Measurements from ENCODE around the gene PSG6. TPM values are rescaled to one million over a fixed set of nuclear protein-coding genes. Genes with fewer than 3 reads are reported as not detected.
"Not testable (repeated sequence)": the region's sequence is repeated elsewhere in the genome, so short reads cannot be mapped to it uniquely, and the experiment has no call there.

The PSG6 gene
- total RNA-seq, 1 experiment from 2014 or later = not detected

DNA sequence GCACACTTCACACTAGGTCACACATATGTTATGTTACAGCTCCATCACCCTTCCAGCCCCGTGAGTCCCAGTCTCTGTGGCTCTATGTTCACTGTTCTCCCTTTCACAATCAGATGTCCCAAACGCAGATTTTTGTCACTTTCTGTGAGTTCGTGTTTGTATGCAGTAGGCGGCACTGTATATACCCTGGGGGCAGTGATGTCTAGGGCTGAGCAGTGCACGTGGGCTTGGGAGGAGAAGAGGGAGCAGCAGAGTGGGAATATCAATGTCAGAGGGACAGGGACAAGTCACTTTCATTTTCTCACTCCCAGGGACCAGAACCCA is 60.2 kb downstream of the PSG6 start:
- Histone ChIP-seq H3K9me2 (ENCODE audit: insufficient read depth) (no peaks in the 10 kb centered on the region), H3K4me2 (no peak overlapping the region), H3K79me2 (ENCODE audit: low read depth) (no peaks in the 10 kb centered on the region), H3K4me3 (no peak overlapping the region), H2AFZ (no peak overlapping the region), H3K4me1 (replicated peaks; ENCODE audit: insufficient read depth) (peaks cover 14% of the 10 kb centered on the region), H3K36me3 (ENCODE audit: low read depth) (no peaks in the 10 kb centered on the region), H3K27me3 (ENCODE audit: insufficient read depth, low read depth) (no peaks in the 10 kb centered on the region), H3K9me3 (ENCODE audit: insufficient read depth, low read depth) (no peaks in the 10 kb centered on the region), H3F3A (ENCODE audit: insufficient read depth, low read depth) (peaks cover 5% of the 10 kb centered on the region), H3K27ac (no peak overlapping the region), H4K20me1 (ENCODE audit: insufficient read depth) (no peaks in the 10 kb centered on the region)
- TF ChIP-seq, protein P1, sequence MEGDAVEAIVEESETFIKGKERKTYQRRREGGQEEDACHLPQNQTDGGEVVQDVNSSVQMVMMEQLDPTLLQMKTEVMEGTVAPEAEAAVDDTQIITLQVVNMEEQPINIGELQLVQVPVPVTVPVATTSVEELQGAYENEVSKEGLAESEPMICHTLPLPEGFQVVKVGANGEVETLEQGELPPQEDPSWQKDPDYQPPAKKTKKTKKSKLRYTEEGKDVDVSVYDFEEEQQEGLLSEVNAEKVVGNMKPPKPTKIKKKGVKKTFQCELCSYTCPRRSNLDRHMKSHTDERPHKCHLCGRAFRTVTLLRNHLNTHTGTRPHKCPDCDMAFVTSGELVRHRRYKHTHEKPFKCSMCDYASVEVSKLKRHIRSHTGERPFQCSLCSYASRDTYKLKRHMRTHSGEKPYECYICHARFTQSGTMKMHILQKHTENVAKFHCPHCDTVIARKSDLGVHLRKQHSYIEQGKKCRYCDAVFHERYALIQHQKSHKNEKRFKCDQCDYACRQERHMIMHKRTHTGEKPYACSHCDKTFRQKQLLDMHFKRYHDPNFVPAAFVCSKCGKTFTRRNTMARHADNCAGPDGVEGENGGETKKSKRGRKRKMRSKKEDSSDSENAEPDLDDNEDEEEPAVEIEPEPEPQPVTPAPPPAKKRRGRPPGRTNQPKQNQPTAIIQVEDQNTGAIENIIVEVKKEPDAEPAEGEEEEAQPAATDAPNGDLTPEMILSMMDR (conservative IDR thresholded peaks at IDR 0.05) = peak; percentile 14; the same call in 1 of the 2 replicates
- TF ChIP-seq EZH2 (IDR thresholded peaks at IDR 0.05; ENCODE audit: low read depth) = no peak
- CTCF ChIA-PET = no interaction called here
- intact Hi-C loops (cut with micrococcal nuclease; ENCODE audit: unreplicated experiment) = no loop called here
- DNase-seq = no peak
- POLR2A ChIA-PET (ENCODE audit: unreplicated experiment) = no interaction called here
- no TSS peak for BruUV-seq (replicated peaks)

- POLR2A ChIA-PET (ENCODE audit: unreplicated experiment); CTCF ChIA-PET: not testable (repeated sequence)
These were observed 60.7 kb downstream of the PSG6 start for GRCh38 chr19:42856866-42857543.

GRCh38 chr19:42854745-42855144 is 62.9 kb downstream of the PSG6 start:
- H4K20me1 ChIP-seq (ENCODE audit: insufficient read depth); POLR2A ChIA-PET (ENCODE audit: unreplicated experiment); H3K9me2 ChIP-seq (ENCODE audit: insufficient read depth); H3K27me3 ChIP-seq (ENCODE audit: insufficient read depth, low read depth); intact Hi-C loops (cut with micrococcal nuclease; ENCODE audit: unreplicated experiment); CTCF ChIA-PET; H3K36me3 ChIP-seq (ENCODE audit: low read depth); H3K27ac ChIP-seq; H3K4me3 ChIP-seq; DNase-seq; H2AFZ ChIP-seq; H3K9me3 ChIP-seq (ENCODE audit: insufficient read depth, low read depth); H3K4me2 ChIP-seq; BruUV-seq (replicated peaks); H3K79me2 ChIP-seq (ENCODE audit: low read depth): not testable (repeated sequence)
- Histone ChIP-seq H3F3A (ENCODE audit: insufficient read depth, low read depth) (peaks cover 29% of the 10 kb centered on the region), H3K4me1 (replicated peaks; ENCODE audit: insufficient read depth) (peaks cover 41% of the 10 kb centered on the region)

More at GRCh38 chr19:42856866-42857543, 60.7 kb downstream of the PSG6 start:
- DNase-seq = peak in 1 of 2 experiments; percentile 48
- TF ChIP-seq, protein P1 (conservative IDR thresholded peaks at IDR 0.05) = peak; percentile 89
- H3K4me3 ChIP-seq; BruUV-seq (replicated peaks); H3K9me2 ChIP-seq (ENCODE audit: insufficient read depth); H3F3A ChIP-seq (ENCODE audit: insufficient read depth, low read depth); H3K36me3 ChIP-seq (ENCODE audit: low read depth); H2AFZ ChIP-seq; H3K9me3 ChIP-seq (ENCODE audit: insufficient read depth, low read depth); H4K20me1 ChIP-seq (ENCODE audit: insufficient read depth); H3K79me2 ChIP-seq (ENCODE audit: low read depth); H3K27ac ChIP-seq; H3K27me3 ChIP-seq (ENCODE audit: insufficient read depth, low read depth); H3K4me2 ChIP-seq; intact Hi-C loops (cut with micrococcal nuclease; ENCODE audit: unreplicated experiment): not testable (repeated sequence)
- H3K4me1 ChIP-seq (replicated peaks; ENCODE audit: insufficient read depth) = peaks cover 19% of the 10 kb centered on the region

GRCh38 chr19:42853231-42853630 is 64.5 kb downstream of the PSG6 start:
- intact Hi-C loops (cut with micrococcal nuclease; ENCODE audit: unreplicated experiment) = not testable (repeated sequence)

DNA sequence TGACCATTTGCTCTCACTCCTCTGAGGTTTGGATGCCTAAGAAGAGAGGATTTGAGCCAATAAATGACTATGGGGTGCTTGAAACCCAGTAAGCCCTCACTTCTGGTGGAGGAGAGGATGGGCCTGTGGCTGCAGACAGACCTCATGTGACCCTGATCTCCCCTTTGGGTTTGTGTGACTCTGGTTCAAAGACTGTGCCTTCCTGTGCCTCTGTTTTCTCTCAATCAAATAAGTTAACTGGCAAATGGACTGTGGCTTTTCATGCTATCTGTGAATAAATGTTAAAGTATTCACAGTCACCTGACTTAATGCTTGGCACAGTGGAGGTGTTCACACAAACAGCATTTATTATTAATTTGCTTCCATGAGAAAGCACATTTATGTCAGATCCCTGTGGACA is 64.9 kb downstream of the PSG6 start:
- H3K36me3 ChIP-seq (ENCODE audit: low read depth); BruUV-seq (replicated peaks); CTCF ChIA-PET; H3K4me3 ChIP-seq; H3K79me2 ChIP-seq (ENCODE audit: low read depth); H3K27me3 ChIP-seq (ENCODE audit: insufficient read depth, low read depth); H4K20me1 ChIP-seq (ENCODE audit: insufficient read depth); H3K9me3 ChIP-seq (ENCODE audit: insufficient read depth, low read depth); H3K9me2 ChIP-seq (ENCODE audit: insufficient read depth); H2AFZ ChIP-seq; DNase-seq; POLR2A ChIA-PET (ENCODE audit: unreplicated experiment); intact Hi-C loops (cut with micrococcal nuclease; ENCODE audit: unreplicated experiment): not testable (repeated sequence)
- Histone ChIP-seq H3K4me2 (peak overlapping the region; percentile 66), H3K4me1 (replicated peaks; ENCODE audit: insufficient read depth) (peaks cover 47% of the 10 kb centered on the region), H3F3A (ENCODE audit: insufficient read depth, low read depth) (peaks cover 29% of the 10 kb centered on the region), H3K27ac (peak overlapping the region; percentile 96)

More at GRCh38 chr19:42853231-42853630, 64.5 kb downstream of the PSG6 start:
- H3K9me2 ChIP-seq (ENCODE audit: insufficient read depth); H3K9me3 ChIP-seq (ENCODE audit: insufficient read depth, low read depth); H3K27me3 ChIP-seq (ENCODE audit: insufficient read depth, low read depth); POLR2A ChIA-PET (ENCODE audit: unreplicated experiment); H4K20me1 ChIP-seq (ENCODE audit: insufficient read depth); BruUV-seq (replicated peaks); H3K36me3 ChIP-seq (ENCODE audit: low read depth); H3K4me3 ChIP-seq; H3K79me2 ChIP-seq (ENCODE audit: low read depth); CTCF ChIA-PET; H2AFZ ChIP-seq; DNase-seq: not testable (repeated sequence)
- peak overlapping the region; percentile 66; the same call in 1 of the 2 replicates for H3K4me2 ChIP-seq
- peaks cover 47% of the 10 kb centered on the region for H3K4me1 ChIP-seq (replicated peaks; ENCODE audit: insufficient read depth)
- peak overlapping the region; percentile 96 for H3K27ac ChIP-seq
- H3F3A ChIP-seq (ENCODE audit: insufficient read depth, low read depth) = peaks cover 29% of the 10 kb centered on the region

All from PC-9 (cell line).